ENCODE measurements around the gene HINT2.

HINT2 gene

GRCh38 chr9:35814841-35815543 lies at the start of gene HINT2:
TSS of gene HINT2 (minus strand) at chr9:35815042. CDS start at chr9:35814979, 63 bp downstream.
- H3K9me3 ChIP-seq (replicated peaks in 1 of 11), result no peaks in the 10 kb centered on the region
- H3K4me3 ChIP-seq, result peak within 1 kb of the TSS; percentile 71 to 90 (median 76)
- TF ChIP-seq Cebpa-rat (IDR thresholded peaks at IDR 0.05), result no peak
- no peaks in the 10 kb centered on the region for H3K36me3 ChIP-seq
- H4K20me1 ChIP-seq, result no peaks in the 10 kb centered on the region
- H3K4me2 ChIP-seq, result peak within 1 kb of the TSS; percentile 72 to 96 (median 88)
- peak within 1 kb of the TSS; percentile 53 to 93 (median 88); a peak in 21 of 22 replicates for H3K27ac ChIP-seq
- H3K27me3 ChIP-seq, result no peaks in the 10 kb centered on the region
- H3K9ac ChIP-seq, result peak within 1 kb of the TSS; percentile 78 to 91 (median 88)
- peaks cover 27 to 43% (median 34%) of the 10 kb centered on the region in 10 experiments for H3K4me1 ChIP-seq

- no peak for TF ChIP-seq Cebpa-rat (IDR thresholded peaks at IDR 0.05)
These were observed 48.7 kb upstream of the HINT2 start for GRCh38 chr9:35863583-35863982.

GRCh38 chr9:35862328-35862727 lies 47.5 kb upstream of the HINT2 start:
- TF ChIP-seq Cebpa-rat (IDR thresholded peaks at IDR 0.05), result no peak
- peaks cover 0 to 16% (median 0%) of the 10 kb centered on the region in 11 experiments; a peak in 1 of 22 replicates for H3K27me3 ChIP-seq
- H3K36me3 ChIP-seq, result no peaks in the 10 kb centered on the region
- H3K4me3 ChIP-seq, result no peak overlapping the region
- no peaks in the 10 kb centered on the region for H3K9me3 ChIP-seq (replicated peaks in 1 of 11)
- H4K20me1 ChIP-seq, result no peaks in the 10 kb centered on the region
- peaks cover 0 to 4% (median 0%) of the 10 kb centered on the region in 10 experiments; a peak in 1 of 20 replicates for H3K4me1 ChIP-seq
- H3K4me2 ChIP-seq, result no peak overlapping the region
- no peak overlapping the region for H3K9ac ChIP-seq
- H3K27ac ChIP-seq, result no peak overlapping the region

More at GRCh38 chr9:35863583-35863982, 48.7 kb upstream of the HINT2 start:
- Histone ChIP-seq H3K4me2 (no peak overlapping the region), H3K4me1 (peaks cover 0 to 4% (median 0%) of the 10 kb centered on the region in 10 experiments; a peak in 1 of 20 replicates), H4K20me1 (no peaks in the 10 kb centered on the region), H3K9me3 (replicated peaks in 1 of 11) (no peaks in the 10 kb centered on the region), H3K36me3 (no peaks in the 10 kb centered on the region), H3K9ac (no peak overlapping the region), H3K4me3 (no peak overlapping the region), H3K27me3 (peaks cover 0 to 14% (median 0%) of the 10 kb centered on the region in 11 experiments; a peak in 1 of 22 replicates), H3K27ac (no peak overlapping the region)

DNA sequence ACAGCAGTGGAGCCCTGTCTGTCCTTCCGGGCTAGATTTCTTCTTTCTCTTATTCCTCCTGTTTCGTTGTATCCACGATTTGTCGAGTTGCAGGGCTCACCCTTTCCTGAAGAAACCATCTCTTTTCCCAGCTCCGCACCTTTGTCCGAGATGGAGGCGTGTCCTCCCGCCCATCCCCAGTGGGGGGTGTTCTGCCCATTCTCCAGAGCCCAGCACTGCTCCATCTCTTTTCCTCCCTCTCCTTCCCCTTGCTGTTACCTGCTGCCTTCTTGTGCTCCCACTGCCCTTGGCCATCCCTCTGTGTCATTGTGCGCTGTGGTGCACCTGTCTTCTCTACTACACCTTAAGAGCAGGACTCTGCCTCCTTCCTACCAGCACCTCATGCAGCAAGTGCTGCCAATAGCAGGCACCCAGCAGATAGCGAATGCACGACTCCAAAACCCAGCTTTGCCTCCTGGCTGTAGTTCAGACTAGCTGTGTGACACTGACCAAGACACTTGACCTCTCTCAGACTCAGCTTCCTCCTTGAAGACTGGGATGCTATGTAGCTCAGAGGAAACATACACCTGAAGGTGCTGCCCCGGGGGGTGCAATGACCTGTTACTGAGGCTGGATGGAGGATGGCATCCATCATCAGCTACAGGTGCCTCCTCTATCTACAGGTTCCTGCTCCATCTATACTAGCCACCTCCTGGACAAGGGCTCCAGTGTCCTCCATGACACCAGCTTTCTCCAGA lies 46.5 kb upstream of the HINT2 start:
- Histone ChIP-seq H3K27me3 (peaks cover 0 to 24% (median 0%) of the 10 kb centered on the region in 11 experiments; a peak in 2 of 22 replicates), H3K9ac (no peak overlapping the region), H4K20me1 (no peaks in the 10 kb centered on the region), H3K4me1 (peaks cover 0 to 4% (median 0%) of the 10 kb centered on the region in 10 experiments; a peak in 1 of 20 replicates), H3K4me3 (no peak overlapping the region), H3K27ac (no peak overlapping the region), H3K4me2 (no peak overlapping the region), H3K36me3 (no peaks in the 10 kb centered on the region), H3K9me3 (replicated peaks in 1 of 11) (no peaks in the 10 kb centered on the region)
- TF ChIP-seq Cebpa-rat (IDR thresholded peaks at IDR 0.05), result no peak

DNA sequence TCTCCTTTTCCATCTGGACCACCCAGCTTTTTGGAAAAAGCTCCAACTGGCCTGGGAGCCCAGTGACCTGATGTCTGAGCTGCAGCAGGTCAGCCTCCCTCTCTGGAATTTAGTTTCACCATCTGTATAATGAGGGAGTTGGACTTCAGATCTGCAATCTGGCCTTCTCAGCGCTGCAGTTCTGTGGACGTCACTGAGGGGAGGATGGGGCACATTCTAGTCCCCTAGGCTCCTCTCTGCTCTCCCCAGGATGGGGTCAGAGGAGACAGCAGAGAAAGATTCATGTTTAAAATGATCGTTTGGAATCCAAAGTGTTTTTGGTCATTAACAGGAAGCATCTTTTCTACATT lies 45.1 kb upstream of the HINT2 start:
- H3K36me3 ChIP-seq, result no peaks in the 10 kb centered on the region
- H3K27me3 ChIP-seq, result peaks cover 0 to 36% (median 0%) of the 10 kb centered on the region in 11 experiments; a peak in 3 of 22 replicates
- no peak overlapping the region for H3K4me3 ChIP-seq
- no peaks in the 10 kb centered on the region for H3K9me3 ChIP-seq (replicated peaks in 1 of 11)
- H3K9ac ChIP-seq, result no peak overlapping the region
- no peak for TF ChIP-seq Cebpa-rat (IDR thresholded peaks at IDR 0.05)
- H3K4me1 ChIP-seq, result peaks cover 0 to 4% (median under 1%) of the 10 kb centered on the region in 10 experiments; a peak in 6 of 20 replicates
- H3K4me2 ChIP-seq, result no peak overlapping the region
- H3K27ac ChIP-seq, result no peak overlapping the region
- H4K20me1 ChIP-seq, result no peaks in the 10 kb centered on the region

DNA sequence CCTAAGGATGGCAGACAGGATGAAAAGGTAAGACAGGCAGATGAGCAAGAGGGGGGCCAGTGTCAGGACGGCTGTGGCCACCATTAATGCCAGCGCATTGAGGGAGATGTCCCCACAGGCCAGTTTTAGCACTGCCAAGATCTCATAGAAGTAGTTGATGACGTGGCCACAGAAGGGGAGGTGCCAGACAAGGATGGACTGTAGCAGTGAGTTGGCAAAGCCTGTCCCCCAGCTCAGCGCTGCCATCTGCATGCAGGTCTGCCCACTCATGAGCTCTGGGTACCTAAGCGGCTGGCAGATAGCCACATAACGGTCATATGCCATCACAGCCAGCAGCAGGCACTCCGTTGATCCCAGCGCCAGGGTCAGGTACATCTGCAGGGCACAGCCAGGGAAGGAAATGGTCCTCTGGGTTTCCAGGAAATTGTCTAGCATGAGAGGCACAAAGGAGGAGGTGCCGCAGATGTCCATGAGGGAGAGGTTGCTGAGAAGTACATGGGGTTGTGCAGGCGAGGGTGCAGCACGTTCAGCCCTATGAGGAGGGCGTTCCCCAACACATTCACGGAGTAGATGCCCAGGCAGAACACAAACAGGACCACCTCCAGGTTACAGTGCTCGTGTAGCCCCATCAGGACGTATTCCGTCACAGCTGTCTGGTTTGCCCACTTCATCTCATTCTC lies 44.6 kb upstream of the HINT2 start:
- H3K4me1 ChIP-seq, result peaks cover 0 to 7% (median 5%) of the 10 kb centered on the region in 10 experiments; a peak in 16 of 20 replicates
- H3K4me3 ChIP-seq, result no peak overlapping the region
- H3K9me3 ChIP-seq (replicated peaks in 1 of 11), result no peaks in the 10 kb centered on the region
- peaks cover 0 to 37% (median 0%) of the 10 kb centered on the region in 11 experiments; a peak in 3 of 22 replicates for H3K27me3 ChIP-seq
- H3K27ac ChIP-seq, result no peak overlapping the region
- no peak overlapping the region for H3K4me2 ChIP-seq
- H3K9ac ChIP-seq, result no peak overlapping the region
- no peaks in the 10 kb centered on the region for H3K36me3 ChIP-seq
- no peaks in the 10 kb centered on the region for H4K20me1 ChIP-seq
- no peak for TF ChIP-seq Cebpa-rat (IDR thresholded peaks at IDR 0.05)

DNA sequence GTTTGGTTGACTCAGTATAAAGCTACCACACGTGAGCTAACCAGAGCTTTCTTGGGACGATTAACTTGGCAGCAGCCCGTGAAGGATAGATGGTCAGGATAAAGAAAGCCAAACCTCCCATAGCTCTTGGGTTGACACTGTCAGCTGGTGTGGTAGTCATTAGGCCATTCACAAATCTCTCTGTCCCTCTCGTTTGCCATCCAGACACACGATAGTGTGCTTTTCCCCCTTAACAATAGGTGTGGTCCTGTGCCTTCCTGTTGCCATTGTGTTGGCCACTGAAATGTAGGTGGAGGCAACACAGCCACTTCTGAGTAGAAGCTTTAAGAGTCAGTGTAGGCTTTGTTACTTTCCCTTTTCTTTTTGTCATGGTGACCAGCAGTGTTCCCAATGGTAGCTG lies 43.6 kb upstream of the HINT2 start:
- H3K27me3 ChIP-seq, result peaks cover 0 to 47% (median 0%) of the 10 kb centered on the region in 11 experiments; a peak in 4 of 22 replicates
- no peak for TF ChIP-seq Cebpa-rat (IDR thresholded peaks at IDR 0.05)
- H4K20me1 ChIP-seq, result no peaks in the 10 kb centered on the region

GRCh38 chr9:35856882-35857281 lies 42.0 kb upstream of the HINT2 start:
- Histone ChIP-seq H3K4me3 (no peak overlapping the region), H4K20me1 (peaks cover 0 to 5% (median 0%) of the 10 kb centered on the region in 11 experiments; a peak in 1 of 22 replicates), H3K9me3 (replicated peaks in 1 of 11) (no peaks in the 10 kb centered on the region), H3K4me2 (no peak overlapping the region), H3K27ac (no peak overlapping the region), H3K27me3 (peaks cover 0 to 63% (median 0%) of the 10 kb centered on the region in 11 experiments; a peak in 4 of 22 replicates), H3K9ac (no peak overlapping the region), H3K4me1 (peaks cover 0 to 32% (median 28%) of the 10 kb centered on the region in 10 experiments; a peak in 18 of 20 replicates), H3K36me3 (0 out of 22 replicates have a peak, but pooled peaks cover 0 to 4% (median 0%) of the 10 kb centered on the region in 11 experiments)
- no peak for TF ChIP-seq Cebpa-rat (IDR thresholded peaks at IDR 0.05)

More for the DNA sequence above, 43.6 kb upstream of the HINT2 start:
- H3K4me2 ChIP-seq, result no peak overlapping the region
- H3K36me3 ChIP-seq, result no peaks in the 10 kb centered on the region
- H3K4me1 ChIP-seq, result peaks cover 0 to 17% (median 15%) of the 10 kb centered on the region in 10 experiments; a peak in 18 of 20 replicates
- no peak overlapping the region for H3K9ac ChIP-seq
- H3K4me3 ChIP-seq, result no peak overlapping the region
- no peak overlapping the region for H3K27ac ChIP-seq
- no peaks in the 10 kb centered on the region for H3K9me3 ChIP-seq (replicated peaks in 1 of 11)

All from BLaER1 treated with 17β-estradiol and CSF1 and Interleukin-3, amounts not matched to agents 10 nM and 100 nM (cell line).